OCI-LY1 (cell line): ENCODE measurements around the gene ZSWIM5.

ENCODE experiments used
- EZH2 ChIP-seq: fragments of 200-600 bp; sonication (generic), shearing (Covaris generic); IDR thresholded peaks from 2 replicates; pipeline ENCODE4 v1.8.0; 2017; ENCODE audit warnings: borderline replicate concordance, mixed run types, mild to moderate bottlenecking, antibody characterized with exemption, low read length, moderate library complexity, mixed read lengths
- TF ChIP-seq, protein P1 (sequence below): fragments of 200-600 bp; sonication (generic), shearing (Covaris generic); IDR thresholded peaks from 2 replicates; pipeline ENCODE4 v1.5.1; 2017; ENCODE audit warnings: mild to moderate bottlenecking, antibody characterized with exemption, low read length, moderate library complexity, mixed read lengths

DNA sequence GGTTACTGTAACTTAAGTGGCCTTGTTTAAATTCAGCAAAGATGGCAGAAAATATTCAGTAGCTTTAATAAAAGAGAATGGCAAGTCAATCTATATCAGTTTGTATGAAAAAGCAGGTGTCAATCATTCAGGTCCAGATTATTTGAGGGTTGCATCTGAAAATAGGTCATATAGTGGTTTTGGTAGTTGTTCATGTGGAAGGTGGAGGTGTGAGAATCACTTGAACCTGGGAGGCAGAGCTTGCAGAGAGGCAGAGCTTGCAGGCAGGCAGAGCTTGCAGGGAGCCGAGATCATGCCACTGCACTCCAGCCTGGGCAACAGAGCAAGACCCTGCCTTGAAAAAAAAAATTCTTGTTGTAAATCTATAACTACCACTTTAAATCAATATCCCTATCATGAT, 88.6 kb downstream of the ZSWIM5 start:
- TF ChIP-seq EZH2 = no peak
- TF ChIP-seq, protein P1, sequence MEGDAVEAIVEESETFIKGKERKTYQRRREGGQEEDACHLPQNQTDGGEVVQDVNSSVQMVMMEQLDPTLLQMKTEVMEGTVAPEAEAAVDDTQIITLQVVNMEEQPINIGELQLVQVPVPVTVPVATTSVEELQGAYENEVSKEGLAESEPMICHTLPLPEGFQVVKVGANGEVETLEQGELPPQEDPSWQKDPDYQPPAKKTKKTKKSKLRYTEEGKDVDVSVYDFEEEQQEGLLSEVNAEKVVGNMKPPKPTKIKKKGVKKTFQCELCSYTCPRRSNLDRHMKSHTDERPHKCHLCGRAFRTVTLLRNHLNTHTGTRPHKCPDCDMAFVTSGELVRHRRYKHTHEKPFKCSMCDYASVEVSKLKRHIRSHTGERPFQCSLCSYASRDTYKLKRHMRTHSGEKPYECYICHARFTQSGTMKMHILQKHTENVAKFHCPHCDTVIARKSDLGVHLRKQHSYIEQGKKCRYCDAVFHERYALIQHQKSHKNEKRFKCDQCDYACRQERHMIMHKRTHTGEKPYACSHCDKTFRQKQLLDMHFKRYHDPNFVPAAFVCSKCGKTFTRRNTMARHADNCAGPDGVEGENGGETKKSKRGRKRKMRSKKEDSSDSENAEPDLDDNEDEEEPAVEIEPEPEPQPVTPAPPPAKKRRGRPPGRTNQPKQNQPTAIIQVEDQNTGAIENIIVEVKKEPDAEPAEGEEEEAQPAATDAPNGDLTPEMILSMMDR = no peak
